Liver (tissue), 9 donors: ENCODE measurements around the gene EMID1. TPM values are rescaled to one million over a fixed set of nuclear protein-coding genes. Genes with fewer than 3 reads are reported as not detected.

Experiments
- DNase-seq: peaks from one replicate; pipeline ENCODE4 v3.0.0-alpha.2; 2017; ENCODE audit warnings: low spot score
- H3K27ac ChIP-seq, 2 donors: one replicate each; pipeline ENCODE4 v1.7.0; 2013; ENCODE audit warnings: inconsistent platforms in 2 of 2, low read length in 2 of 2, control low read depth in 1 of 2, low read depth in 1 of 2, mild to moderate bottlenecking in 1 of 2
- H3K27me3 ChIP-seq, 4 donors: one replicate each; pipeline versions ENCODE4 v1.6.1 to v1.7.0; 2013; ENCODE audit warnings: low read length in 3 of 4, inconsistent platforms in 1 of 4, mild to moderate bottlenecking in 1 of 4, moderate library complexity in 1 of 4; ENCODE audit not compliant: control insufficient read depth in 4 of 4, insufficient read depth in 4 of 4
- H3K36me3 ChIP-seq, 4 donors: one replicate each; pipeline versions ENCODE4 v1.6.1 to v1.7.0; 2013; ENCODE audit warnings: low read length in 3 of 4, mild to moderate bottlenecking in 3 of 4, low read depth in 1 of 4, moderate library complexity in 1 of 4; ENCODE audit not compliant: control insufficient read depth in 4 of 4, insufficient read depth in 3 of 4
- H3K4me1 ChIP-seq, 4 donors: one replicate each; pipeline versions ENCODE4 v1.6.1 to v1.7.0; 2013; ENCODE audit warnings: low read length in 3 of 4, mild to moderate bottlenecking in 3 of 4, moderate library complexity in 1 of 4; ENCODE audit not compliant: control insufficient read depth in 4 of 4, insufficient read depth in 4 of 4
- H3K4me3 ChIP-seq, 3 donors: one replicate each; pipeline versions ENCODE4 v1.6.1 to v1.7.0; 2013; ENCODE audit warnings: low read length in 3 of 3, control low read depth in 1 of 3, low read depth in 1 of 3, mild to moderate bottlenecking in 1 of 3
- H3K9ac ChIP-seq, 2 donors: one replicate each; pipeline ENCODE4 v1.7.0; 2013; ENCODE audit warnings: low read length in 2 of 2, mild to moderate bottlenecking in 2 of 2, moderate library complexity in 2 of 2, control low read depth in 1 of 2, low read depth in 1 of 2
- H3K9me3 ChIP-seq, 4 donors: one replicate each; pipeline versions ENCODE4 v1.6.1 to v1.7.0; 2013; ENCODE audit warnings: low read length in 3 of 4; ENCODE audit not compliant: control insufficient read depth in 4 of 4
- ATF3 ChIP-seq: IDR thresholded peaks from 2 replicates; pipeline ENCODE4 v1.6.1; 2016; ENCODE audit warnings: antibody characterized with exemption
- CTCF ChIP-seq: fragments of 150-350 bp; IDR thresholded peaks from 2 replicates; pipeline ENCODE4 v1.5.1; 2017; ENCODE audit warnings: improper control_type of control experiment, low read depth, low read length; ENCODE audit not compliant: missing input control
- EGR1 ChIP-seq, 2 donors: IDR thresholded peaks; 2 replicates each; pipeline ENCODE4 v1.6.1; 2016 to 2018; ENCODE audit warnings: antibody characterized with exemption in 2 of 2, low read depth in 2 of 2
- FOXA1 ChIP-seq: IDR thresholded peaks from 2 replicates; pipeline ENCODE4 v1.6.1; 2016; ENCODE audit warnings: antibody characterized with exemption
- FOXA2 ChIP-seq: IDR thresholded peaks from 2 replicates; pipeline ENCODE4 v1.6.1; 2016; ENCODE audit warnings: antibody characterized with exemption
- GABPA ChIP-seq, 2 donors: IDR thresholded peaks in 1 of 2; conservative IDR thresholded peaks in 1 of 2; 2 replicates each; pipeline ENCODE4 v1.6.1; 2016; ENCODE audit warnings: antibody characterized with exemption in 2 of 2, mild to moderate bottlenecking in 1 of 2, moderate library complexity in 1 of 2
- HNF4A ChIP-seq, 2 donors: conservative IDR thresholded peaks; 2 replicates each; pipeline ENCODE4 v1.6.1; 2016; ENCODE audit warnings: antibody characterized with exemption in 2 of 2, mild to moderate bottlenecking in 2 of 2
- HNF4G ChIP-seq: IDR thresholded peaks from 2 replicates; pipeline ENCODE4 v1.6.1; 2016; ENCODE audit warnings: antibody characterized with exemption
- JUND ChIP-seq, 2 donors: IDR thresholded peaks; 2 replicates each; pipeline ENCODE4 v1.6.1; 2016; ENCODE audit warnings: antibody characterized with exemption in 2 of 2
- MAX ChIP-seq: IDR thresholded peaks from 2 replicates; pipeline ENCODE4 v1.6.1; 2016; ENCODE audit warnings: antibody characterized with exemption
- NR2F2 ChIP-seq: IDR thresholded peaks from 2 replicates; pipeline ENCODE4 v1.6.1; 2016; ENCODE audit warnings: antibody characterized with exemption
- RAD21 ChIP-seq, 2 donors: IDR thresholded peaks; 2 replicates each; pipeline ENCODE4 v1.6.1; 2016; ENCODE audit warnings: antibody characterized with exemption in 2 of 2, mild to moderate bottlenecking in 2 of 2
- RXRA ChIP-seq, 2 donors: IDR thresholded peaks; 2 replicates each; pipeline ENCODE4 v1.6.1; 2017 to 2018; ENCODE audit warnings: antibody characterized with exemption in 2 of 2, mild to moderate bottlenecking in 1 of 2
- SP1 ChIP-seq: IDR thresholded peaks from 2 replicates; pipeline ENCODE4 v1.6.1; 2018; ENCODE audit warnings: antibody characterized with exemption, mild to moderate bottlenecking
- YY1 ChIP-seq: IDR thresholded peaks from 2 replicates; pipeline ENCODE4 v1.6.1; 2016; ENCODE audit warnings: antibody characterized with exemption, mild to moderate bottlenecking
- ZBTB33 ChIP-seq: IDR thresholded peaks from 2 replicates; pipeline ENCODE4 v1.6.1; 2016; ENCODE audit warnings: antibody characterized with exemption
- WGBS: extraction: QIAGEN DNeasy Blood & Tissue Kit; methylation state at CpG from one replicate; pipeline ENCODE4 v1.1.7; 2013; 5-methylcytosine and 5-hydroxymethylcytosine counted together
- polyA plus RNA-seq, 2 donors: library from polyadenylated mRNA; stranded (reverse) in 1 of 2; unstranded in 1 of 2; fragments of 200-250 nt in 1 of 2; fragments of >200 nt in 1 of 2; fragmentation: Nextera tagmentation in 1 of 2; extraction: Ambion mirVana in 1 of 2; gene quantifications; one replicate each; pipeline versions ENCODE4 v1.2.1 to v1.2.3, GENCODE V29; 2013 to 2015
- total RNA-seq, 2 donors: library from RNA; depleted of rRNA; stranded (reverse); fragments of >200 nt; gene quantifications; one replicate each; pipeline ENCODE4 v1.2.3, GENCODE V29; 2014
- donor health status: healthy.
- donor health status: healthy.
- donor health status: healthy.
- donor health status: healthy.
- donor health status: healthy.

The EMID1 gene
- total and polyA plus RNA-seq, 4 donors: 0.89 to 8.9 (median 2.1) TPM

DNA sequence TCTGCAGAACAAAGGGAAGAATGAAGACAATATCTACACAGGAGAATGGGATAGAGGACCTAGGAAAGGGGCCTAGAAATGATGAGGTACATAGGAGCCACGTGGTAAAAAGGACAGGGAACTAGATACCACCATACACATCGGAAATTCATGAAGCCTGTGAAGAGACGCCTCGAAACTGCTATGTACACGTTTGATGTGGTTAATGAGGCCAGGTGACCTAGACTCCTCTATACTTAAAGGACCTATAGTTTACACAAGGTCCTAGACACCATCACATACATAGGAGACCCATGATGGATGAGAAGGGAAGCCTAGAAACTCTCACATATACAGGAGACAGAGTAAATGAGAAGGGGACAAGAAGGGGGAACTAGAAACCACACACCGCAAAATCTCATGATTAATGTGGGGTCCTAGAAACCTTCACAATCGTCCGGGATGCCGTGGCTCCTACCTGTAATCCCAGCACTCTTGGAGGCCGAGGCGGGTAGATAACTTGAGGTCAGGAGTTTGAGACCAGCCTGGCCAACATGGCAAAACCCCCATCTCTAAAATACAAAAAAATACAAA lies 38.3 kb downstream of the EMID1 start (continued):
- TF ChIP-seq MAX (no peak), RAD21 (IDR thresholded peaks at IDR 0.05) (no peak), FOXA2 (no peak), ATF3 (no peak), EGR1 (IDR thresholded peaks at IDR 0.05; ENCODE audit: low read depth in 2 of 2) (no peak), JUND (IDR thresholded peaks at IDR 0.05) (no peak), RXRA (IDR thresholded peaks at IDR 0.05) (no peak), FOXA1 (no peak)

DNA sequence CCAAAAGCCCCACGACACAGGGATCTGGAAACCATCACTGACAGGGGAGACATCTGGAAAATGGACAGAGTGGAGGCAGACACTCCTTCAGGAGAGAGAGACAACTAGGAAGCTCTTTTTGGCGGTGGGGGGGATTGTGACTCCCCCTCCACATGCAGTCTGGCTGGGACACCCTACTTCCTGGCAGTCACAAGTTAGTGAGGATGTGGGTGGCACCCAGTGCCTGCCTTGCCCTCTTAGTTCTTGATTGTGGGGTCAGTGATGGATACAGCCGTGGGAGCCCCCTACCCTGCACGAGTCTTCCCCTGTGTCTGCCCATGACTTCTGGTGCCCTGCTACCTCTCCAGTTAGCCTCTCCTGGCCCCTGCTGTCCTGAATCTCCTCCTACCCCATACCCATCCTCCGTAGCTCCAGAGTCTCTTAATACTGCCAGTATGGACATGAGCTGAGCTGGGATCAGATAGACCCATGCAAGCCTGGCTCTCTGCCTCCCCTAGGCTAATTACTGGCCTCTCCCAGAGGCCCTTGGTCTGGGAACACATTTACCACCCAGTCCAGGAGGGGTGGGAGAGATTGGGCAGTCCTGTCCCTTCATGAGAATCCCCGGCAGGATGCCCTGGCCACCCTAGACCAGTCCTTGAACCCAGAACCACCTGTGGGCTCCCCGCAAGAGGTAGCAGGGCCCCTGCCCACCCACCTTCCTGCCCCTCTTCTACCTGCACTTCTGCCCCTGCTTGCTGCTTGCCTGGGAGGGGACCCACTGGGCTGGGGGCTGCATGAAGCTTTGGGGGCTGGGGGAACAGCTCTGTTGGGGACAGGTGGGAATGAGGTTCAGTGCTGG lies 39.3 kb downstream of the EMID1 start:
- no peak for DNase-seq
- Histone ChIP-seq H3K27me3 (no peaks in the 10 kb centered on the region), H3K4me3 (no peak overlapping the region), H3K27ac (no peak overlapping the region), H3K9me3 (no peaks in the 10 kb centered on the region), H3K9ac (no peak overlapping the region), H3K4me1 (peaks cover 0 to 4% (median 2%) of the 10 kb centered on the region in 4 donors), H3K36me3 (no peaks in the 10 kb centered on the region)
- WGBS: 73% methylated on average over 7 of the region's 7 CpGs
- TF ChIP-seq SP1 (no peak), YY1 (no peak), RAD21 (IDR thresholded peaks at IDR 0.05) (no peak), HNF4G (no peak), CTCF (no peak), HNF4A (conservative IDR thresholded peaks at IDR 0.05) (no peak), MAX (no peak), ATF3 (no peak), FOXA2 (no peak), NR2F2 (no peak), RXRA (IDR thresholded peaks at IDR 0.05) (no peak), ZBTB33 (no peak), GABPA (IDR thresholded peaks at IDR 0.05 in 1 of 2, conservative IDR thresholded peaks at IDR 0.05 in 1 of 2) (no peak)
